H9 (cell line): Measurements from ENCODE around the gene KIF16B. TPM values are rescaled to one million over a fixed set of nuclear protein-coding genes. Genes with fewer than 3 reads are reported as not detected.

Experiments used
- DNase-seq: peaks from one replicate; pipeline ENCODE4 v3.0.0-alpha.2; 2017
- H2AFZ ChIP-seq: one replicate; pipeline ENCODE4 v1.6.1; 2013; ENCODE audit warnings: mild to moderate bottlenecking, low read length, control low read depth, moderate library complexity
- H2AK5ac ChIP-seq: 2 replicates; pipeline ENCODE4 v1.6.1; 2013; ENCODE audit warnings: low read length, control low read depth, mixed read lengths; ENCODE audit not compliant: insufficient read length
- H2BK120ac ChIP-seq: one replicate; pipeline ENCODE4 v1.6.1; 2013; ENCODE audit warnings: low read depth, mild to moderate bottlenecking, low read length, control low read depth, inconsistent platforms; ENCODE audit not compliant: poor library complexity, severe bottlenecking
- H2BK12ac ChIP-seq: 2 replicates; pipeline ENCODE4 v1.6.1; 2013; ENCODE audit warnings: low read length, control low read depth, mixed read lengths, low read depth; ENCODE audit not compliant: insufficient read length
- H2BK15ac ChIP-seq: 2 replicates; pipeline ENCODE4 v1.6.1; 2013; ENCODE audit warnings: low read depth, low read length, control low read depth
- H2BK20ac ChIP-seq: one replicate; pipeline ENCODE4 v1.6.1; 2013; ENCODE audit warnings: low read depth, mild to moderate bottlenecking, low read length, control low read depth, inconsistent platforms; ENCODE audit not compliant: poor library complexity, severe bottlenecking
- H2BK5ac ChIP-seq: 2 replicates; pipeline ENCODE4 v1.6.1; 2013; ENCODE audit warnings: low read length, control low read depth, mixed read lengths; ENCODE audit not compliant: insufficient read length
- H3K14ac ChIP-seq: 2 replicates; pipeline ENCODE4 v1.6.1; 2013; ENCODE audit warnings: low read length, control low read depth; ENCODE audit not compliant: insufficient read depth
- H3K18ac ChIP-seq: 2 replicates; pipeline ENCODE4 v1.6.1; 2013; ENCODE audit warnings: low read depth, mild to moderate bottlenecking, mixed read lengths, low read length, control low read depth; ENCODE audit not compliant: insufficient read length
- H3K23ac ChIP-seq: 2 replicates; pipeline ENCODE4 v1.6.1; 2013; ENCODE audit warnings: low read length, control low read depth, mixed read lengths, low read depth; ENCODE audit not compliant: insufficient read length
- H3K23me2 ChIP-seq: 2 replicates; pipeline ENCODE4 v1.6.1; 2013; ENCODE audit warnings: low read depth, mild to moderate bottlenecking, mixed read lengths, low read length, control low read depth; ENCODE audit not compliant: insufficient read length, poor library complexity, severe bottlenecking
- H3K27ac ChIP-seq: 2 replicates; pipeline ENCODE4 v1.5.1; 2013; ENCODE audit warnings: low read length, control low read depth, mixed read lengths, low read depth; ENCODE audit not compliant: insufficient read length
- H3K27me3 ChIP-seq: 2 replicates; pipeline ENCODE4 v1.6.1; 2013; ENCODE audit warnings: low read length, control low read depth, inconsistent platforms; ENCODE audit not compliant: insufficient read depth
- H3K4ac ChIP-seq: 2 replicates; pipeline ENCODE4 v1.6.1; 2013; ENCODE audit warnings: low read depth, mild to moderate bottlenecking, control low read depth, inconsistent platforms, low read length, moderate library complexity
- H3K4me1 ChIP-seq: 2 replicates; pipeline ENCODE4 v1.6.1; 2013; ENCODE audit warnings: low read length, control low read depth, inconsistent platforms; ENCODE audit not compliant: insufficient read depth
- H3K4me2 ChIP-seq: 2 replicates; pipeline ENCODE4 v1.6.1; 2013; ENCODE audit warnings: low read length, control low read depth, mixed read lengths; ENCODE audit not compliant: insufficient read length, insufficient read depth
- H3K56ac ChIP-seq: 2 replicates; pipeline ENCODE4 v1.6.1; 2013; ENCODE audit warnings: low read depth, mild to moderate bottlenecking, mixed read lengths, low read length, control low read depth; ENCODE audit not compliant: insufficient read length
- H3K79me1 ChIP-seq: 2 replicates; pipeline ENCODE4 v1.6.1; 2013; ENCODE audit warnings: low read depth, mild to moderate bottlenecking, moderate library complexity, low read length, control low read depth, inconsistent platforms; ENCODE audit not compliant: insufficient read depth, poor library complexity, severe bottlenecking
- H3K79me2 ChIP-seq: 2 replicates; pipeline ENCODE4 v1.6.1; 2013; ENCODE audit warnings: low read length, control low read depth, inconsistent platforms; ENCODE audit not compliant: insufficient read depth
- H3K9ac ChIP-seq: 2 replicates; pipeline ENCODE4 v1.6.1; 2013; ENCODE audit warnings: low read length, control low read depth, mixed read lengths; ENCODE audit not compliant: insufficient read length; ENCODE audit errors: extremely low read depth
- H3K9me3 ChIP-seq: one replicate; pipeline ENCODE4 v1.6.1; 2013; ENCODE audit warnings: low read depth, low read length, inconsistent platforms; ENCODE audit not compliant: control insufficient read depth
- H3T11ph ChIP-seq: one replicate; pipeline ENCODE4 v1.6.1; 2013; ENCODE audit warnings: mild to moderate bottlenecking, low read length, control low read depth, inconsistent platforms
- H4K20me1 ChIP-seq: one replicate; pipeline ENCODE4 v1.6.1; 2013; ENCODE audit not compliant: control insufficient read depth, insufficient read length, insufficient read depth
- H4K5ac ChIP-seq: 2 replicates; pipeline ENCODE4 v1.6.1; 2013; ENCODE audit warnings: low read depth, mild to moderate bottlenecking, mixed read lengths, low read length, control low read depth; ENCODE audit not compliant: insufficient read length
- H4K8ac ChIP-seq: replicated peaks from 2 replicates; pipeline ENCODE4 v1.6.1; 2013; ENCODE audit warnings: low read length, control low read depth, mixed read lengths, low read depth; ENCODE audit not compliant: insufficient read length
- H4K91ac ChIP-seq: 2 replicates; pipeline ENCODE4 v1.6.1; 2013; ENCODE audit warnings: low read depth, mild to moderate bottlenecking, moderate library complexity, mixed read lengths, low read length, control low read depth; ENCODE audit not compliant: insufficient read length
- H3K27ac Mint-ChIP-seq, 3 experiments: 2 replicates in 2 of 3; 3 replicates in 1 of 3; pipeline ENCODE4 v1.8.0; 2020 to 2021; ENCODE audit warnings: mixed read lengths in 3 of 3, mild to moderate bottlenecking in 1 of 3, moderate library complexity in 1 of 3
- H3K27me3 Mint-ChIP-seq: 2 replicates; pipeline ENCODE4 v1.8.0; 2021; ENCODE audit warnings: low read depth, mild to moderate bottlenecking, moderate library complexity, mixed read lengths
- H3K36me3 Mint-ChIP-seq, 3 experiments: 2 replicates in 2 of 3; 3 replicates in 1 of 3; pipeline ENCODE4 v1.8.0; 2020 to 2021; ENCODE audit warnings: low read depth in 3 of 3, mixed read lengths in 3 of 3; ENCODE audit not compliant: insufficient read depth in 1 of 3
- H3K4me1 Mint-ChIP-seq, 2 experiments: 2 replicates each; pipeline ENCODE4 v1.8.0; 2020; ENCODE audit warnings: mixed read lengths in 2 of 2
- H3K4me3 Mint-ChIP-seq, 2 experiments: 2 replicates in 1 of 2; 3 replicates in 1 of 2; pipeline ENCODE4 v1.8.0; 2020 to 2021; ENCODE audit warnings: mild to moderate bottlenecking in 2 of 2, mixed read lengths in 2 of 2, moderate library complexity in 1 of 2
- H3K9me3 Mint-ChIP-seq, 2 experiments: 2 replicates in 1 of 2; 3 replicates in 1 of 2; pipeline ENCODE4 v1.8.0; 2020; ENCODE audit warnings: mild to moderate bottlenecking in 2 of 2, mixed read lengths in 2 of 2, moderate library complexity in 1 of 2
- WGBS: extraction: QIAGEN DNeasy Blood & Tissue Kit; methylation state at CpG from one replicate; pipeline ENCODE4 v1.1.7; 2013; ENCODE audit warnings: missing lambda C conversion rate, low lambda C conversion rate, mixed read lengths; ENCODE audit not compliant: insufficient read length; ENCODE audit errors: extremely low coverage; 5-methylcytosine and 5-hydroxymethylcytosine counted together
- total RNA-seq: library from RNA; stranded (reverse); gene quantifications from 2 replicates; pipeline ENCODE4 v1.2.1, GENCODE V29; 2021
- TF ChIP-seq, protein P1 (sequence below): fragments of 200-600 bp; sonication (generic); conservative IDR thresholded peaks from 3 replicates; pipeline ENCODE4 v1.8.0; 2021; ENCODE audit warnings: antibody characterized with exemption, mild to moderate bottlenecking

Gene KIF16B
- total RNA-seq, 1 experiment from 2014 or later: 7.4 TPM

DNA sequence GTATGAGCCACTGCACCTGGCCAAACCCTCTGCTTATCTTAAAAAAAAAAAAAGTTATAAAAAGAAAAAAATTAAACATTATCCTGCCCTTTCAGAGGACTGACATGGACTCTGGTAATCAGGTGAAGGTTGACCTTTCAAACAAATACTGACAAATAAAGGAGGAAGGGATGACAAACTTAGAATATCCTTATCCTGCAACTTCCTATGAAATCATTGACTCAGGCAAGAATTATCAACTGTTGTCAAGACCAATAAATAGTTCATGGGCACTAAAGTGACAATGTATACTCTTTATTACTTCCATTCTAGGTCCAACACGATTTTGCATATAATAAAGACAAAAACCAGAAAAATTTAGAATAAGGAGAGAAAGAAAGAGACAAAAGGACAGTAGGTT lies 117.9 kb downstream of the KIF16B start:
- no peak for DNase-seq
- TF ChIP-seq, protein P1, sequence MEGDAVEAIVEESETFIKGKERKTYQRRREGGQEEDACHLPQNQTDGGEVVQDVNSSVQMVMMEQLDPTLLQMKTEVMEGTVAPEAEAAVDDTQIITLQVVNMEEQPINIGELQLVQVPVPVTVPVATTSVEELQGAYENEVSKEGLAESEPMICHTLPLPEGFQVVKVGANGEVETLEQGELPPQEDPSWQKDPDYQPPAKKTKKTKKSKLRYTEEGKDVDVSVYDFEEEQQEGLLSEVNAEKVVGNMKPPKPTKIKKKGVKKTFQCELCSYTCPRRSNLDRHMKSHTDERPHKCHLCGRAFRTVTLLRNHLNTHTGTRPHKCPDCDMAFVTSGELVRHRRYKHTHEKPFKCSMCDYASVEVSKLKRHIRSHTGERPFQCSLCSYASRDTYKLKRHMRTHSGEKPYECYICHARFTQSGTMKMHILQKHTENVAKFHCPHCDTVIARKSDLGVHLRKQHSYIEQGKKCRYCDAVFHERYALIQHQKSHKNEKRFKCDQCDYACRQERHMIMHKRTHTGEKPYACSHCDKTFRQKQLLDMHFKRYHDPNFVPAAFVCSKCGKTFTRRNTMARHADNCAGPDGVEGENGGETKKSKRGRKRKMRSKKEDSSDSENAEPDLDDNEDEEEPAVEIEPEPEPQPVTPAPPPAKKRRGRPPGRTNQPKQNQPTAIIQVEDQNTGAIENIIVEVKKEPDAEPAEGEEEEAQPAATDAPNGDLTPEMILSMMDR: no peak
- no peak overlapping the region for H3T11ph ChIP-seq
- H3K23me2 ChIP-seq: no peaks in the 10 kb centered on the region
- no peak overlapping the region for H3K27ac ChIP-seq
- no peak overlapping the region for H2AK5ac ChIP-seq
- no peak overlapping the region for H4K8ac ChIP-seq
- no peaks in the 10 kb centered on the region for H3K9me3 ChIP-seq
- no peaks in the 10 kb centered on the region for H3K36me3 Mint-ChIP-seq
- H3K4me2 ChIP-seq: no peak overlapping the region
- H3K14ac ChIP-seq: no peak overlapping the region
- H3K9ac ChIP-seq: no peak overlapping the region
- H3K4me3 Mint-ChIP-seq: no peak overlapping the region
- no peak overlapping the region for H2BK20ac ChIP-seq
- no peaks in the 10 kb centered on the region for H3K27me3 Mint-ChIP-seq
- H2BK120ac ChIP-seq: no peak overlapping the region
- no peaks in the 10 kb centered on the region for H3K9me3 Mint-ChIP-seq
- no peak overlapping the region for H2AFZ ChIP-seq
- H3K4me1 ChIP-seq: no peaks in the 10 kb centered on the region; the same call in 1 of the 2 replicates
- no peak overlapping the region for H2BK15ac ChIP-seq
- no peak overlapping the region for H2BK5ac ChIP-seq
- H3K79me2 ChIP-seq: no peaks in the 10 kb centered on the region
- H3K4ac ChIP-seq: no peak overlapping the region
- no peak overlapping the region for H3K18ac ChIP-seq
- H3K23ac ChIP-seq: no peak overlapping the region
- H3K79me1 ChIP-seq: no peaks in the 10 kb centered on the region
- H4K5ac ChIP-seq: no peak overlapping the region
- no CpG with 5 or more reads among the region's 1 CpG for WGBS
- H3K4me1 Mint-ChIP-seq: no peaks in the 10 kb centered on the region
- no peaks in the 10 kb centered on the region for H4K20me1 ChIP-seq
- H3K27me3 ChIP-seq: no peaks in the 10 kb centered on the region
- no peak overlapping the region for H3K27ac Mint-ChIP-seq
- H2BK12ac ChIP-seq: no peak overlapping the region
- no peak overlapping the region for H4K91ac ChIP-seq
- H3K56ac ChIP-seq: no peak overlapping the region
